HG03135 (cell line): Measurements from ENCODE around the gene INTS7.

Experiments
- ATAC-seq: cut with Tn5 transposase; IDR thresholded peaks from one replicate; pipeline ENCODE4 v1.9.1; 2021; ENCODE audit warnings: mild to moderate bottlenecking, moderate library complexity; ENCODE audit not compliant: unreplicated experiment

The INTS7 gene

GRCh38 chr1:211910113-211910884 is 125.1 kb downstream of the INTS7 start:
- ATAC-seq = no peak

- no peak for ATAC-seq
Observed at GRCh38 chr1:211909395-211909794, 126.0 kb downstream of the INTS7 start.

DNA sequence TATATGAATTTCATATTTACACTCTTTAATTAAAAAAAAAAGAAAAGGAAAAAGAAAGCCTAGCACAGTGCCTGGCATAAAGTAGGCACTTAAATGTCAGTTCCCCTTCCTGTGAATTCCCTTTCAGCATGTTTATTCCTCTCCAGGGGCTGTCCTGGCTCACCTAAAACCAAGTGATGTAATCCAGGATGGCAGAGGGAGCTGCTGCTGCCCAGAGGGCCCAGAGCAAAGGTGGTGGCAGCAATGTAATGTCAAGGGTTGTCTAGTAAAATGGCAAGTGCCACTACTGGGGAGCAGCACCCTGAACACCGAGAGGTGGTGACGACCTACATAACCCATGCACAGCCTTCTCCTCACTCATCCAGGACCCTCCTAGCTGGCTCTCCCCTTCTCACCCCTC is 126.4 kb downstream of the INTS7 start:
- no peak for ATAC-seq

DNA sequence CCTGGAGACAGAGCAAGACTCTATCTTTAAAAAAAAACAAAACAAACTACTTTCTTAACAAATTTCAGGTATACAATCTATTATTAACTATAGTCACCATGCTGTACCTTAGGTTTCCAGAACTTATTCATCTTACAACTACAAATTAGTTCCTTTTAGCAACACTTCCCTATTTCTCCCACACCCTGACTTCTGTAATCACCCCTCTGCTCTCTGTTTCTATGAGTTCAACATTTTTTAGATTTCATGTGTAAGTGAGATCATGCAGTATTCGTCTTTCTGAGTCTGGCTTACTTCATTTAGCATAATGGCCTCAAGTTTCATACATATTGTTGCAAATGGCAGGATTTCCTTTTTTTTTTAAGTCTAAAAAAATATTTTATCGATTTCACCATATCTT is 126.9 kb downstream of the INTS7 start:
- ATAC-seq = peak; percentile 54

- no peak for ATAC-seq
Observed at GRCh38 chr1:211903490-211904245, 131.7 kb downstream of the INTS7 start.

- ATAC-seq = no peak
Observed at GRCh38 chr1:211902624-211903291, 132.6 kb downstream of the INTS7 start.

GRCh38 chr1:211901945-211902344 is 133.4 kb downstream of the INTS7 start:
- no peak for ATAC-seq

- ATAC-seq = no peak
Observed at GRCh38 chr1:211900441-211900840, 134.9 kb downstream of the INTS7 start.

- ATAC-seq = no peak
Observed at GRCh38 chr1:211896958-211897357, 138.4 kb downstream of the INTS7 start.

DNA sequence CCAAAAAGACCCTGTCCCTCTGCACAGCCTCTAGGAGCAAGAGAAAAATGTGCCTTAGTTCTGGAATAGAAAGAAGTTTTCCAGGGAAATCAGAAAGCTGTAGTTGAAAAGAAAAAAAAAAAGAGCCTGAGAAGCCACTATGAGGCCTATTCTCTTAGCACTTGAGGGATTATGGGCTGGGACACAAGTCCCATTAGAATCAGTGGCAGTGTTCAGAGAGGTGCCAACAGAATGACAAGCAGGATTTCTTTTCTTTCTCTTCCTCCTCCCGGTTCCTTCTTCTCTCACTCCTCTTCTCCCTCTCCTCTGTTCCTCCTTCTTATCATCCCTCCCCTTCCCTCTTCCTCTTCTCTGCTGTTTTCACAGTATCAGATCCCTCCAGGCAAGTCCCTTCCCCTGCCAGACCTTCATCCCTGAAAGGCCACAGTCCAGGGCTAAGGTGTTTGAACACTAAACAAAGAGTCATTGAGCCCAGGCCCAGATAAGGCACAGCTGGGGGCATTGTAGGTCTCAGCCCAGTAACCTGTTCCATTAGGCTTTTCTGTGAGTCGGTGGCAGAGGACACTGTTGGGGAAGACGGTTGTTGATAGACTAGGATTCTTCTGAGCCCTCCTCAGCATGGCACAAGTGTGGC is 140.1 kb downstream of the INTS7 start:
- no peak for ATAC-seq

- no peak for ATAC-seq
Observed at GRCh38 chr1:211894312-211894711, 141.0 kb downstream of the INTS7 start.

GRCh38 chr1:211893260-211893659 is 142.1 kb downstream of the INTS7 start:
- ATAC-seq = no peak

DNA sequence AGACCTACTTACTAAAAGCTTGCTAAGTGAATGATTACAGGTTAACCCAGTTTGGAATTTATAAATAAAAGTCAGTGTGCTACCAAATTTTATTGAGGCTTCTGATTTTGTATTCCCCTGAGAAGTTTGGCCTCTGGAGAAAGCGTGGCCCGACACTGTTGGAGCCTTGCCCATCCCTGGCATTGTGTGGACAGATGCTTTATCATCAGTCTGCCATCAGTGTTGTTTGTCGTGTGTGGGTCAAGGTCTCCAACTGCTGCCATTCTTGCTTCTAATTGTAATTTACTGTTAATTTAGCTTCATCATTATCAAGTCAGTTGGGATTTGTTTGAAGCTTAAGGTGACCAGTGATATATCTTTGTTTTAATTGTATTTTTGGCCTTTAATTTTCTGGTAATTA is 142.8 kb downstream of the INTS7 start:
- no peak for ATAC-seq

GRCh38 chr1:211891708-211892107 is 143.6 kb downstream of the INTS7 start:
- ATAC-seq = no peak
